ENCODE results near the gene PROC. TPM values are rescaled to one million over a fixed set of nuclear protein-coding genes. Genes with fewer than 3 reads are reported as not detected.

The PROC gene
- polyA plus RNA-seq, 1 experiment = not detected

- ChIA-PET CTCF (interaction anchor here (1.1 to 1.2 kb wide), 3 partner anchors 26 to 129 kb away, joined by 3 to 6 read pairs (median 4); no protein-coding TSS in a partner anchor), POLR2A (interaction anchor here (0.6 kb wide), 1 partner anchor 93 kb away, joined by 3 read pairs; no protein-coding TSS in a partner anchor)
- H3K9me3 ChIP-seq (ENCODE audit: control insufficient read depth, insufficient read depth, low read length) = no peaks in the 10 kb centered on the region
Observed at GRCh38 chr2:127453013-127453391, 34.8 kb downstream of the PROC start.

GRCh38 chr2:127453392-127454171 lies 35.4 kb downstream of the PROC start:
- Histone ChIP-seq H3K27ac (ENCODE audit: low read depth, low read length) (no peak overlapping the region), H3K9me3 (ENCODE audit: control insufficient read depth, insufficient read depth, low read length) (no peaks in the 10 kb centered on the region), H3K27me3 (ENCODE audit: control insufficient read depth, insufficient read depth, low read length) (no peaks in the 10 kb centered on the region), H3K4me3 (ENCODE audit: low read depth, low read length) (no peak overlapping the region)
- CTCF ChIA-PET = interaction anchor here (1.2 kb wide), 2 partner anchors 129 to 130 kb away, joined by 4 to 6 read pairs; no protein-coding TSS in a partner anchor
- TF ChIP-seq CTCF (IDR thresholded peaks at IDR 0.05; ENCODE audit: low read depth, low read length) = no peak; the same call in 1 of the 2 replicates
- no peak for DNase-seq (ENCODE audit: low read depth, low spot score)
- POLR2A ChIA-PET = interaction anchor here (0.6 kb wide), 1 partner anchor 94 kb away, joined by 3 read pairs; no protein-coding TSS in a partner anchor

More at GRCh38 chr2:127453013-127453391, 34.8 kb downstream of the PROC start:
- no peak for TF ChIP-seq CTCF (IDR thresholded peaks at IDR 0.05; ENCODE audit: low read depth, low read length)
- H3K27ac ChIP-seq (ENCODE audit: low read depth, low read length) = no peak overlapping the region
- no peak overlapping the region for H3K4me3 ChIP-seq (ENCODE audit: low read depth, low read length)
- H3K27me3 ChIP-seq (ENCODE audit: control insufficient read depth, insufficient read depth, low read length) = no peaks in the 10 kb centered on the region
- no peak for DNase-seq (ENCODE audit: low read depth, low spot score)

GRCh38 chr2:127454595-127455565 lies 36.7 kb downstream of the PROC start:
- TF ChIP-seq CTCF (IDR thresholded peaks at IDR 0.05; ENCODE audit: low read depth, low read length) = no peak
- H3K9me3 ChIP-seq (ENCODE audit: control insufficient read depth, insufficient read depth, low read length) = no peaks in the 10 kb centered on the region
- no peak for DNase-seq (ENCODE audit: low read depth, low spot score)
- ChIA-PET POLR2A (no interaction called here), CTCF (interaction anchor here (0.7 to 1.6 kb wide), 2 partner anchors 25 to 49 kb away, joined by 6 to 9 read pairs; no protein-coding TSS in a partner anchor)
- H3K27me3 ChIP-seq (ENCODE audit: control insufficient read depth, insufficient read depth, low read length) = no peaks in the 10 kb centered on the region
- H3K4me3 ChIP-seq (ENCODE audit: low read depth, low read length) = no peak overlapping the region
- no peak overlapping the region for H3K27ac ChIP-seq (ENCODE audit: low read depth, low read length)

GRCh38 chr2:127455566-127456493 lies 37.6 kb downstream of the PROC start:
- ChIA-PET POLR2A (no interaction called here), CTCF (interaction anchor here (1.6 kb wide), 1 partner anchor 24 kb away, joined by 6 read pairs; no protein-coding TSS in a partner anchor)
- H3K27me3 ChIP-seq (ENCODE audit: control insufficient read depth, insufficient read depth, low read length) = no peaks in the 10 kb centered on the region
- no peak overlapping the region for H3K4me3 ChIP-seq (ENCODE audit: low read depth, low read length)
- H3K27ac ChIP-seq (ENCODE audit: low read depth, low read length) = no peak overlapping the region
- no peak for DNase-seq (ENCODE audit: low read depth, low spot score)
- H3K9me3 ChIP-seq (ENCODE audit: control insufficient read depth, insufficient read depth, low read length) = no peaks in the 10 kb centered on the region
- no peak for TF ChIP-seq CTCF (IDR thresholded peaks at IDR 0.05; ENCODE audit: low read depth, low read length)

Data from AG04450 (cell line).